ENCODE measurements around the gene COL4A1. TPM values are rescaled to one million over a fixed set of nuclear protein-coding genes. Genes with fewer than 3 reads are reported as not detected.

The COL4A1 gene
- total RNA-seq, 1 experiment from 2014 or later = 0.12 TPM

GRCh38 chr13:110103026-110103425, 203.9 kb downstream of the COL4A1 start:
- Mint-ChIP-seq H3K4me3 (ENCODE audit: low read depth, unreplicated experiment) (no peak overlapping the region), H3K27me3 (ENCODE audit: unreplicated experiment) (no peaks in the 10 kb centered on the region), H3K27ac (ENCODE audit: unreplicated experiment) (no peak overlapping the region), H3K36me3 (ENCODE audit: insufficient read depth, unreplicated experiment) (no peaks in the 10 kb centered on the region), H3K4me1 (ENCODE audit: low read depth, unreplicated experiment) (peaks cover under 1% of the 10 kb centered on the region), H3K9me3 (ENCODE audit: low read depth, unreplicated experiment) (peaks cover 4% of the 10 kb centered on the region)
- DNase-seq = no peak
- no peak for TF ChIP-seq CTCF (IDR thresholded peaks at IDR 0.05; ENCODE audit: unreplicated experiment)
- CTCF ChIA-PET = no interaction called here
- no TSS peak for BruUV-seq (replicated peaks)
- intact Hi-C loops (cut with micrococcal nuclease; ENCODE audit: unreplicated experiment) = no loop called here

GRCh38 chr13:110102053-110102452, 204.9 kb downstream of the COL4A1 start:
- no TSS peak for BruUV-seq (replicated peaks)

GRCh38 chr13:110099922-110100321, 207.0 kb downstream of the COL4A1 start:
- H3K27me3 Mint-ChIP-seq (ENCODE audit: unreplicated experiment) = no peaks in the 10 kb centered on the region
- DNase-seq = no peak
- intact Hi-C loops (cut with micrococcal nuclease; ENCODE audit: unreplicated experiment) = loop anchor here (5.0 kb wide), 2 partner anchors 88 to 313 kb away; partner anchors contain the start of gene IRS2
- BruUV-seq (replicated peaks) = no TSS peak
- TF ChIP-seq CTCF (IDR thresholded peaks at IDR 0.05; ENCODE audit: unreplicated experiment) = no peak
- H3K36me3 Mint-ChIP-seq (ENCODE audit: insufficient read depth, unreplicated experiment) = peaks cover under 1% of the 10 kb centered on the region
- H3K4me1 Mint-ChIP-seq (ENCODE audit: low read depth, unreplicated experiment) = no peaks in the 10 kb centered on the region
- CTCF ChIA-PET = no interaction called here
- H3K9me3 Mint-ChIP-seq (ENCODE audit: low read depth, unreplicated experiment) = peaks cover 4% of the 10 kb centered on the region
- H3K27ac Mint-ChIP-seq (ENCODE audit: unreplicated experiment) = no peak overlapping the region
- no peak overlapping the region for H3K4me3 Mint-ChIP-seq (ENCODE audit: low read depth, unreplicated experiment)

More at GRCh38 chr13:110102053-110102452, 204.9 kb downstream of the COL4A1 start:
- peaks cover 4% of the 10 kb centered on the region for H3K9me3 Mint-ChIP-seq (ENCODE audit: low read depth, unreplicated experiment)
- DNase-seq = no peak
- CTCF ChIA-PET = no interaction called here
- no peaks in the 10 kb centered on the region for H3K36me3 Mint-ChIP-seq (ENCODE audit: insufficient read depth, unreplicated experiment)
- H3K27ac Mint-ChIP-seq (ENCODE audit: unreplicated experiment) = no peak overlapping the region
- intact Hi-C loops (cut with micrococcal nuclease; ENCODE audit: unreplicated experiment) = no loop called here
- no peak for TF ChIP-seq CTCF (IDR thresholded peaks at IDR 0.05; ENCODE audit: unreplicated experiment)
- no peak overlapping the region for H3K4me3 Mint-ChIP-seq (ENCODE audit: low read depth, unreplicated experiment)
- no peaks in the 10 kb centered on the region for H3K4me1 Mint-ChIP-seq (ENCODE audit: low read depth, unreplicated experiment)
- H3K27me3 Mint-ChIP-seq (ENCODE audit: unreplicated experiment) = no peaks in the 10 kb centered on the region

Small RNA genes lying within 50 kb of the gene (microRNA-seq; reads per million reads assigned to microRNA genes)
- not detected for gene MIR8073

Other genes with a start within 250 kb of the COL4A1 start
- gene COL4A2, start 127 bp upstream of the COL4A1 start, total RNA-seq (2022) = 0.42 and 1.0 TPM in 2 replicates

Measured in Calu3 (cell line).